HG02970 (cell line): ENCODE measurements around the gene S100A13.
"Not testable (repeated sequence)": the region's sequence is repeated elsewhere in the genome, so short reads cannot be mapped to it uniquely, and the experiment has no call there.

Source experiments
- ATAC-seq: cut with Tn5 transposase; IDR thresholded peaks from one replicate; pipeline ENCODE4 v1.9.1; 2021; ENCODE audit warnings: mild to moderate bottlenecking, moderate library complexity, moderate number of reproducible peaks; ENCODE audit not compliant: unreplicated experiment, low FRiP score

S100A13 gene

GRCh38 chr1:153608742-153609584, 18.3 kb downstream of the S100A13 start:
- ATAC-seq: no peak

GRCh38 chr1:153608089-153608682, 19.1 kb downstream of the S100A13 start:
- no peak for ATAC-seq

GRCh38 chr1:153607381-153607780, 19.9 kb downstream of the S100A13 start:
- ATAC-seq: no peak

GRCh38 chr1:153606194-153606593, 21.1 kb downstream of the S100A13 start:
- ATAC-seq: no peak

- ATAC-seq: no peak
These were observed 24.6 kb downstream of the S100A13 start for GRCh38 chr1:153602749-153603148.

- ATAC-seq: no peak
These were observed 27.5 kb downstream of the S100A13 start for GRCh38 chr1:153599847-153600246.

GRCh38 chr1:153598309-153599172, 28.8 kb downstream of the S100A13 start:
- ATAC-seq: peak; percentile 82

- no peak for ATAC-seq
These were observed 30.1 kb downstream of the S100A13 start for GRCh38 chr1:153597206-153597605.

- ATAC-seq: no peak
These were observed 34.6 kb downstream of the S100A13 start for GRCh38 chr1:153592748-153593147.

- ATAC-seq: no peak
These were observed 38.8 kb downstream of the S100A13 start for GRCh38 chr1:153588482-153588881.

- ATAC-seq: not testable (repeated sequence)
These were observed 39.3 kb downstream of the S100A13 start for GRCh38 chr1:153588033-153588432.

GRCh38 chr1:153587314-153587713, 40.0 kb downstream of the S100A13 start:
- ATAC-seq: no peak

GRCh38 chr1:153586347-153586746, 41.0 kb downstream of the S100A13 start:
- no peak for ATAC-seq

- ATAC-seq: no peak
These were observed 42.3 kb downstream of the S100A13 start for GRCh38 chr1:153585006-153585405.

GRCh38 chr1:153583976-153584375, 43.3 kb downstream of the S100A13 start:
- ATAC-seq: no peak

- ATAC-seq: not testable (repeated sequence)
These were observed 43.8 kb downstream of the S100A13 start for GRCh38 chr1:153583514-153583913.

- not testable (repeated sequence) for ATAC-seq
These were observed 44.5 kb downstream of the S100A13 start for GRCh38 chr1:153582836-153583235.

GRCh38 chr1:153578936-153579335, 48.4 kb downstream of the S100A13 start:
- no peak for ATAC-seq

GRCh38 chr1:153578490-153578889, 48.8 kb downstream of the S100A13 start:
- no peak for ATAC-seq

GRCh38 chr1:153577624-153578051, 49.7 kb downstream of the S100A13 start:
- no peak for ATAC-seq

GRCh38 chr1:153577138-153577537, 50.2 kb downstream of the S100A13 start:
- no peak for ATAC-seq
